ENCODE measurements around the gene PRKCH. TPM values are rescaled to one million over a fixed set of nuclear protein-coding genes. Genes with fewer than 3 reads are reported as not detected.

PRKCH gene
- total and polyA plus RNA-seq, 10 of the 15 experiments (the other 5 are each of a cell fraction or from before 2014, with no cell fraction given) = 10.7 to 140 (median 33.2) TPM

- TF ChIP-seq BCLAF1 (IDR thresholded peaks at IDR 0.05) = no peak
- TF ChIP-seq POLR2A (IDR thresholded peaks at IDR 0.05; ENCODE audit: low read depth, low read length) = no peak
- 0 out of 2 replicates have a peak, but pooled peaks have one; percentile 30 for TF ChIP-seq BCL11A (IDR thresholded peaks at IDR 0.05; ENCODE audit: low read depth, low read length)
- TF ChIP-seq FOXM1 (IDR thresholded peaks at IDR 0.05; ENCODE audit: low read depth, low read length) = no peak
- TF ChIP-seq DPF2 (IDR thresholded peaks at IDR 0.05) = peak; percentile 56; the same call in 1 of the 2 replicates
- TF ChIP-seq SKIL (IDR thresholded peaks at IDR 0.05; ENCODE audit: low read depth, poor library complexity, severe bottlenecking) = no peak
- TF ChIP-seq HSF1 (IDR thresholded peaks at IDR 0.05; ENCODE audit: low read depth, low read length) = no peak
- TF ChIP-seq RBBP5 (conservative IDR thresholded peaks at IDR 0.05) = no peak
- no peak for TF ChIP-seq SREBF2 (IDR thresholded peaks at IDR 0.05; ENCODE audit: low read length)
- no peak for TF ChIP-seq YBX1 (IDR thresholded peaks at IDR 0.05)
- peak; percentile 86 for TF ChIP-seq MLLT1 (IDR thresholded peaks at IDR 0.05)
- peak; percentile 66 for TF ChIP-seq SMAD1 (IDR thresholded peaks at IDR 0.05; ENCODE audit: low read depth, partially characterized antibody)
- no peak for TF ChIP-seq CUX1 (IDR thresholded peaks at IDR 0.05; ENCODE audit: insufficient replicate concordance, low read depth, low read length)
- no peak for TF ChIP-seq PML (IDR thresholded peaks at IDR 0.05; ENCODE audit: low read length)
- no peak; the same call in 1 of the 2 replicates for TF ChIP-seq POLR2AphosphoS5 (IDR thresholded peaks at IDR 0.05; ENCODE audit: low read length)
- no peak for TF ChIP-seq CBX5 (IDR thresholded peaks at IDR 0.05; ENCODE audit: low read depth)
- no peak for TF ChIP-seq ZZZ3 (IDR thresholded peaks at IDR 0.05; ENCODE audit: control insufficient read depth, insufficient read length, low read depth)
- TF ChIP-seq HDGF (IDR thresholded peaks at IDR 0.05) = no peak
- TF ChIP-seq HCFC1 (IDR thresholded peaks at IDR 0.05; ENCODE audit: low read length) = no peak
Observed at GRCh38 chr14:61444215-61444768, 122.9 kb downstream of the PRKCH start (continued).

Data from GM12878 (cell line).